Hepatocyte (in vitro differentiated cells): ENCODE data around the gene ARPP21.

ENCODE experiments used
- CTCF ChIP-seq: fragments of 200-600 bp; sonication (generic); IDR thresholded peaks from 2 replicates; pipeline ENCODE4 v1.5.1; 2016; ENCODE audit warnings: antibody characterized with exemption, mild to moderate bottlenecking; ENCODE audit not compliant: poor library complexity
- EZH2 ChIP-seq: fragments of 200-600 bp; sonication (generic); IDR thresholded peaks from 2 replicates; pipeline ENCODE4 v1.6.1; 2016; ENCODE audit warnings: antibody characterized with exemption, mild to moderate bottlenecking, borderline replicate concordance
- EZH2phosphoT487 ChIP-seq: fragments of 200-600 bp; sonication (generic); IDR thresholded peaks from one replicate; pipeline ENCODE4 v1.6.1; 2018; ENCODE audit warnings: antibody characterized with exemption, mild to moderate bottlenecking, low read depth, moderate library complexity; ENCODE audit not compliant: unreplicated experiment, severe bottlenecking

GRCh38 chr3:35616346-35616745, 23.0 kb upstream of the ARPP21 start:
- TF ChIP-seq CTCF (no peak), EZH2phosphoT487 (no peak), EZH2 (no peak)
